ENCODE data around the gene NTM.
"Not testable (repeated sequence)": the region's sequence is repeated elsewhere in the genome, so short reads cannot be mapped to it uniquely, and the experiment has no call there.

Gene NTM

DNA sequence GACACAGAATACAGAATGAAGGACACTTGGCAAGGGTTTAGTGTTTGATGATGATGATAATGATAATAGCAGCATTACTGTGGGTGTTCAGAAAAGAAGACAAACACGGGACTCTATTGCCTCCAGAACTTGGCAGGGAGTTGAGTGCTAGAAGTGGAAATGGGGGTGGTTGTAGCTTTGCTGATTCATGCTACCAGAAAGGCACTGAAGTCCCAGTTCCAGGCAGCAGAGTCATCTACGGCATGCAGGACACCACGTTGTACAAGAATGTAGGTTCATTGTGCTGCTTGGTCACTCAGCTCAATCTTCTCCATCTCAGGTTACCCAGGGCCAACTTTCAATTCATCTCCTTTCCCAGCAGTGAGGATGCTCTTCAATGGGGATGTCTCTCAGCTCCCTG, 115.7 kb downstream of the NTM start:
- Histone ChIP-seq H2AK5ac (ENCODE audit: low read length) (no peak overlapping the region), H2BK120ac (ENCODE audit: low read depth, low read length) (no peak overlapping the region), H3K9ac (ENCODE audit: low read length) (no peak overlapping the region), H4K5ac (ENCODE audit: low read length) (no peak overlapping the region), H3K27me3 (ENCODE audit: insufficient read depth, low read length, poor library complexity) (no peaks in the 10 kb centered on the region), H3K4me2 (ENCODE audit: low read length) (no peak overlapping the region), H3K56ac (ENCODE audit: low read length) (no peak overlapping the region), H3K36me3 (ENCODE audit: control insufficient read depth, insufficient read depth, low read length) (no peaks in the 10 kb centered on the region), H3K4ac (ENCODE audit: low read depth, low read length) (no peak overlapping the region), H3K23ac (ENCODE audit: low read length) (no peak overlapping the region), H3K4me1 (ENCODE audit: control insufficient read depth, low read depth, low read length) (no peaks in the 10 kb centered on the region), H3K18ac (ENCODE audit: low read length) (no peak overlapping the region), H3K4me3 (ENCODE audit: low read length) (no peak overlapping the region), H3K27ac (ENCODE audit: low read depth, low read length) (no peak overlapping the region), H2BK15ac (replicated peaks; ENCODE audit: low read depth) (no peak overlapping the region), H2BK5ac (ENCODE audit: low read length) (no peak overlapping the region), H4K8ac (ENCODE audit: low read depth, low read length) (no peak overlapping the region), H3K79me1 (ENCODE audit: low read length) (no peaks in the 10 kb centered on the region), H3K79me2 (ENCODE audit: control insufficient read depth, insufficient read depth, low read length) (no peaks in the 10 kb centered on the region)
- no peak for DNase-seq
- WGBS (ENCODE audit: extremely low coverage, insufficient coverage, low lambda C conversion rate) = no CpG with 5 or more reads among the region's 3 CpGs

DNA sequence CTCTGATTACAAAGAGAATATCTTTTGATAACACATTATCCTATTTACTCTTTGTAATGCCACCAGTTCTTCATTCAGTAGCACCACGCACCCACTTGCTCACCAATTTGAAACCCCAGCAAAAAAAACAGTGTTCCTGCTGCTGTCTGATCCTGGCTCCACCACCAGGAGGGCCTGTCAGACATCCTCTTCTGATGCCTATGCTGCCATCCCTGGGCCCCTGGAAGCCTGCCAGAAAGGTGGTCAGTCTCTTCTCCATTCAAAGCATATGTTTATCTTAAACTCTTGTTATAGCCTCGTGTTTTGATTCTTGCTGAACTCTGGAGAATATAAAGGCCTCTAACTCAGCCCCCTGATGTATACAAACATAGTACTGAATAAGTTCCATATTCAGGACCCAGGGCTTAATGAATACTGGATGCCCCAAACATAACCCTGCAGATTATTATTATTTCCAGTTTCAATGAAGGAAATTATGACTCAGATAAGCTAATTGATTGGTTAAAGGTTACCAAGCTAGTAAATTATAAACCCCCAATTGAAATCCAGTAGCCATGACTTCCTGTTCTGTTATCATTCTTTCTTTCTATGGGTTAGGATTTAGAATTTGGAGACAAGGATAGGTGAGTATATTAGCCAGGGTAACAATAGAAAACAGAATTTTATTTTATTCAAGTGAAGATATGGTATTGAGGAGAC, 116.7 kb downstream of the NTM start:
- H3K4me2 ChIP-seq (ENCODE audit: low read length) = no peak overlapping the region
- H3K9ac ChIP-seq (ENCODE audit: low read length) = no peak overlapping the region
- no peak overlapping the region for H3K23ac ChIP-seq (ENCODE audit: low read length)
- H4K5ac ChIP-seq (ENCODE audit: low read length) = no peak overlapping the region
- H3K27me3 ChIP-seq (ENCODE audit: insufficient read depth, low read length, poor library complexity) = no peaks in the 10 kb centered on the region
- H3K79me2 ChIP-seq (ENCODE audit: control insufficient read depth, insufficient read depth, low read length) = no peaks in the 10 kb centered on the region
- no peaks in the 10 kb centered on the region for H3K36me3 ChIP-seq (ENCODE audit: control insufficient read depth, insufficient read depth, low read length)
- no peak overlapping the region for H2BK5ac ChIP-seq (ENCODE audit: low read length)
- no peak overlapping the region for H3K4me3 ChIP-seq (ENCODE audit: low read length)
- H3K27ac ChIP-seq (ENCODE audit: low read depth, low read length) = no peak overlapping the region
- no peak overlapping the region for H3K56ac ChIP-seq (ENCODE audit: low read length)
- no peak overlapping the region for H4K8ac ChIP-seq (ENCODE audit: low read depth, low read length)
- no peak overlapping the region for H2BK15ac ChIP-seq (replicated peaks; ENCODE audit: low read depth)
- no peaks in the 10 kb centered on the region for H3K4me1 ChIP-seq (ENCODE audit: control insufficient read depth, low read depth, low read length)
- DNase-seq = no peak
- H2BK120ac ChIP-seq (ENCODE audit: low read depth, low read length) = no peak overlapping the region
- H3K79me1 ChIP-seq (ENCODE audit: low read length) = no peaks in the 10 kb centered on the region
- H3K4ac ChIP-seq (ENCODE audit: low read depth, low read length) = no peak overlapping the region
- no peak overlapping the region for H3K18ac ChIP-seq (ENCODE audit: low read length)
- no CpG with 5 or more reads among the region's 2 CpGs for WGBS (ENCODE audit: extremely low coverage, insufficient coverage, low lambda C conversion rate)
- no peak overlapping the region for H2AK5ac ChIP-seq (ENCODE audit: low read length)

DNA sequence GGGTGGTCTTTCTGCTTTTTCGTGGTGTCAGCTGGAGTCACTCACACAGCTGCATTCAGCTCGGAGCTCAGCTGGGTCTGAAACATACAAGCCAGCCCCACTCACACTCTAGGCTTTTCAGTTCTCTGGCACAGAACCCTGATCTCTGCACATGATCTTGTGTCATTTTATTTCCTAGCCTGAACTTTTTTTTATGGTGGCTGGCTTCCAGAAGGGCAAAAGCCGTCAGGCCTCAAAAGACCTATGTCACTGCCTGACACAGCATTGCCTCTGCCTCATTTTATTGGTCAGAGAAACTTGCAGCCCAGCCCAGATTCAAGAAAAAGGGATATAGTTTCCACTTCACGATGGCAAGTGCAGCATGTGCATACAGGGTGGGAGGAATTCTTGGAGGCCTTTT, 117.8 kb downstream of the NTM start:
- Histone ChIP-seq H3K18ac (ENCODE audit: low read length) (no peak overlapping the region), H3K36me3 (ENCODE audit: control insufficient read depth, insufficient read depth, low read length) (no peaks in the 10 kb centered on the region), H3K4me2 (ENCODE audit: low read length) (no peak overlapping the region), H2BK5ac (ENCODE audit: low read length) (no peak overlapping the region), H3K27me3 (ENCODE audit: insufficient read depth, low read length, poor library complexity) (no peaks in the 10 kb centered on the region), H3K9ac (ENCODE audit: low read length) (no peak overlapping the region), H3K4me3 (ENCODE audit: low read length) (no peak overlapping the region), H2BK120ac (ENCODE audit: low read depth, low read length) (no peak overlapping the region), H4K8ac (ENCODE audit: low read depth, low read length) (no peak overlapping the region), H3K56ac (ENCODE audit: low read length) (no peak overlapping the region), H3K4me1 (ENCODE audit: control insufficient read depth, low read depth, low read length) (no peaks in the 10 kb centered on the region), H3K79me2 (ENCODE audit: control insufficient read depth, insufficient read depth, low read length) (no peaks in the 10 kb centered on the region), H4K5ac (ENCODE audit: low read length) (no peak overlapping the region), H3K27ac (ENCODE audit: low read depth, low read length) (no peak overlapping the region), H3K4ac (ENCODE audit: low read depth, low read length) (no peak overlapping the region), H2AK5ac (ENCODE audit: low read length) (no peak overlapping the region), H3K79me1 (ENCODE audit: low read length) (no peaks in the 10 kb centered on the region), H2BK15ac (replicated peaks; ENCODE audit: low read depth) (no peak overlapping the region), H3K23ac (ENCODE audit: low read length) (no peak overlapping the region)
- DNase-seq = no peak
- no CpG with 5 or more reads among the region's 4 CpGs for WGBS (ENCODE audit: extremely low coverage, insufficient coverage, low lambda C conversion rate)

DNA sequence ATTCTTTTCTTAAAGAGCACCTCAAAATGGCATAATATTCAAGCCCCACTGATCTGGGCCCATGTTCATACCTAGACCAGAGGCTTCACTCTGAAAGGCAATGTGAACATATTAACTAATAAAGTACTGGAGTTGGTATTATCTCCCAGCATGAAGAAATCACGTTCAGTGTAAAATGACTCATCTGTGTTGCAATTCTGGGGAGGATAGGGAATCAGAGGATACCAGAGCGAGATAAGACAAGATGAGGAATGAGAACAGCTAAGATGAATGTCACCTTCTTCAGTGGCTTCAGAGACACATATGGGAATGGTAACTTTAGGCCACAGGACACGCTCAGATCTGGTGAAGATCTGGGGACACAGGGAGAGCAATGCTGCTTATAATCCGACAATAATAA, 121.1 kb downstream of the NTM start:
- no peak for DNase-seq
- Histone ChIP-seq H3K4me3 (ENCODE audit: low read length) (no peak overlapping the region), H3K79me1 (ENCODE audit: low read length) (no peaks in the 10 kb centered on the region), H3K23ac (ENCODE audit: low read length) (no peak overlapping the region), H4K8ac (ENCODE audit: low read depth, low read length) (no peak overlapping the region), H3K27ac (ENCODE audit: low read depth, low read length) (no peak overlapping the region), H3K18ac (ENCODE audit: low read length) (no peak overlapping the region), H3K4ac (ENCODE audit: low read depth, low read length) (no peak overlapping the region), H2BK15ac (replicated peaks; ENCODE audit: low read depth) (no peak overlapping the region), H3K4me1 (ENCODE audit: control insufficient read depth, low read depth, low read length) (no peaks in the 10 kb centered on the region), H3K79me2 (ENCODE audit: control insufficient read depth, insufficient read depth, low read length) (no peaks in the 10 kb centered on the region), H3K27me3 (ENCODE audit: insufficient read depth, low read length, poor library complexity) (no peaks in the 10 kb centered on the region), H3K36me3 (ENCODE audit: control insufficient read depth, insufficient read depth, low read length) (no peaks in the 10 kb centered on the region), H2BK120ac (ENCODE audit: low read depth, low read length) (no peak overlapping the region), H3K56ac (ENCODE audit: low read length) (no peak overlapping the region), H2BK5ac (ENCODE audit: low read length) (no peak overlapping the region), H4K5ac (ENCODE audit: low read length) (no peak overlapping the region), H3K9ac (ENCODE audit: low read length) (no peak overlapping the region), H3K4me2 (ENCODE audit: low read length) (no peak overlapping the region), H2AK5ac (ENCODE audit: low read length) (no peak overlapping the region)
- WGBS (ENCODE audit: extremely low coverage, insufficient coverage, low lambda C conversion rate) = no CpG with 5 or more reads among the region's 4 CpGs

DNA sequence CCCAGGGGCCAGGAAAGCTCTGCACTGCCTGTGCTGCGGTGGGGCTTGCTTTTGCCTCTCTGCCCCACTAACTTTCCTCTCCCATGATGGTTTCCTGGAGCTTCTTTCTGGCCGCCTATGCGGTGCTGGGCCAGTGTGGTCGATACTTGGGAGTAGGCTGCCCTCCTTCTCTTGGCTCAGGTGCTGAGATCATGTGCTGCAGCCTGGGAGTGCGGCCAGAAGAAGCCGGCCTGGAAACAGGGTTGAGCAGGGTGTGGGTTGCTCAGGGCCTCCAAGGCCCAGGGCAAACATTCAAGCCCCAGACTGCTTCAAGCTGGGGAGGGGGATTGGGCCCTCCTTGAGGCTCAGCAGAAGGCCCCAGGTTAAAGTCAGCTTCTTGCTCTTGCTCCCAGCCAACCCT, 125.0 kb downstream of the NTM start:
- Histone ChIP-seq H4K5ac (ENCODE audit: low read length) (no peak overlapping the region), H3K4me1 (ENCODE audit: control insufficient read depth, low read depth, low read length) (no peaks in the 10 kb centered on the region), H2BK120ac (ENCODE audit: low read depth, low read length) (no peak overlapping the region), H3K56ac (ENCODE audit: low read length) (no peak overlapping the region), H3K18ac (ENCODE audit: low read length) (no peak overlapping the region), H3K9ac (ENCODE audit: low read length) (no peak overlapping the region), H3K27ac (ENCODE audit: low read depth, low read length) (no peak overlapping the region), H3K4ac (ENCODE audit: low read depth, low read length) (no peak overlapping the region), H3K79me2 (ENCODE audit: control insufficient read depth, insufficient read depth, low read length) (no peaks in the 10 kb centered on the region), H2AK5ac (ENCODE audit: low read length) (no peak overlapping the region), H3K36me3 (ENCODE audit: control insufficient read depth, insufficient read depth, low read length) (no peaks in the 10 kb centered on the region), H3K79me1 (ENCODE audit: low read length) (no peaks in the 10 kb centered on the region), H3K23ac (ENCODE audit: low read length) (no peak overlapping the region), H3K4me2 (ENCODE audit: low read length) (no peak overlapping the region), H3K4me3 (ENCODE audit: low read length) (no peak overlapping the region), H2BK15ac (replicated peaks; ENCODE audit: low read depth) (no peak overlapping the region), H4K8ac (ENCODE audit: low read depth, low read length) (no peak overlapping the region), H2BK5ac (ENCODE audit: low read length) (no peak overlapping the region), H3K27me3 (ENCODE audit: insufficient read depth, low read length, poor library complexity) (no peaks in the 10 kb centered on the region)
- no peak for DNase-seq
- no CpG with 5 or more reads among the region's 6 CpGs for WGBS (ENCODE audit: extremely low coverage, insufficient coverage, low lambda C conversion rate)

DNA sequence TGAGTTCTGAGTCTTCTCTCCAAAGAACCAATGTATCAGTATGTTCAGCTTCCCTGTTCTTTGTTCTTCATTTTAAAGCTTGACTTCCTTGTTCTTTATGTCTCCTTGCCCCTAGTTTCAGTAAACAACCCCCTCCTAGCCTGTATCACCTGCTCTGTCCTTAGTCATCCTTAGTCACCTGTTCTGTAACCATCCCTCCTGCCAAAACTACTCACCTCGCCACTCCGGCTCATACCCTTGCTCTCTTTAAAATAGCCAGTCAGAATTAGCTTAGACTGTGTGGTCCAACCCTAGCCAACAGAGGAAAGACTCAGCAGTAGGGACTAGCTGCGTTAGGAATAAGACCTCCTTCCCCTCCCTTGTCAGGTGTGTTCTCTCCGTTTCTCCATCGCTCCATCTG, 127.3 kb downstream of the NTM start:
- not testable (repeated sequence) for H3K79me1 ChIP-seq (ENCODE audit: low read length); H3K4me2 ChIP-seq (ENCODE audit: low read length); H3K27ac ChIP-seq (ENCODE audit: low read depth, low read length); DNase-seq; H3K9ac ChIP-seq (ENCODE audit: low read length); H3K27me3 ChIP-seq (ENCODE audit: insufficient read depth, low read length, poor library complexity); H2AK5ac ChIP-seq (ENCODE audit: low read length); H3K23ac ChIP-seq (ENCODE audit: low read length); H2BK5ac ChIP-seq (ENCODE audit: low read length); H3K79me2 ChIP-seq (ENCODE audit: control insufficient read depth, insufficient read depth, low read length); H3K56ac ChIP-seq (ENCODE audit: low read length); H3K18ac ChIP-seq (ENCODE audit: low read length); H3K4me3 ChIP-seq (ENCODE audit: low read length); H2BK15ac ChIP-seq (replicated peaks; ENCODE audit: low read depth); H3K4ac ChIP-seq (ENCODE audit: low read depth, low read length); H3K36me3 ChIP-seq (ENCODE audit: control insufficient read depth, insufficient read depth, low read length); H4K5ac ChIP-seq (ENCODE audit: low read length); H4K8ac ChIP-seq (ENCODE audit: low read depth, low read length); H2BK120ac ChIP-seq (ENCODE audit: low read depth, low read length); H3K4me1 ChIP-seq (ENCODE audit: control insufficient read depth, low read depth, low read length)
- no CpG with 5 or more reads among the region's 5 CpGs for WGBS (ENCODE audit: extremely low coverage, insufficient coverage, low lambda C conversion rate)

Data from mesendoderm (in vitro differentiated cells).